HepG2 (cell line): ENCODE measurements around the gene PLK5. TPM values are rescaled to one million over a fixed set of nuclear protein-coding genes. Genes with fewer than 3 reads are reported as not detected.

Experiments used
- ARID4A ChIP-seq: sonication (generic); formaldehyde crosslinking; IDR thresholded peaks from 2 replicates; pipeline ENCODE4 v1.5.0; 2020; ENCODE audit warnings: mild to moderate bottlenecking, missing genetic modification reagents, borderline replicate concordance
- CENPX ChIP-seq: sonication (generic); formaldehyde crosslinking; IDR thresholded peaks from 2 replicates; pipeline ENCODE4 v1.9.0; 2021; ENCODE audit warnings: mild to moderate bottlenecking, missing genetic modification reagents, moderate library complexity
- GATAD2A ChIP-seq: IDR thresholded peaks from 2 replicates; pipeline ENCODE4 v1.6.1; 2016
- HIC2 ChIP-seq: sonication (generic); formaldehyde crosslinking; IDR thresholded peaks from 2 replicates; pipeline ENCODE4 v1.9.0; 2022; ENCODE audit warnings: low read depth, missing genetic modification reagents
- NFKBIZ ChIP-seq: IDR thresholded peaks from 2 replicates; pipeline ENCODE4 v1.6.1; 2018; ENCODE audit warnings: missing genetic modification reagents, missing compliant biosample characterization
- PAWR ChIP-seq: sonication (generic); formaldehyde crosslinking; IDR thresholded peaks from 2 replicates; pipeline ENCODE4 v1.4.0; 2020; ENCODE audit warnings: missing genetic modification reagents, mild to moderate bottlenecking, borderline replicate concordance
- RFXANK ChIP-seq: IDR thresholded peaks from 2 replicates; pipeline ENCODE4 v1.6.1; 2016
- ZMYM3 ChIP-seq: sonication (generic); formaldehyde crosslinking; IDR thresholded peaks from 2 replicates; pipeline ENCODE4 v1.5.1; 2020; ENCODE audit warnings: mild to moderate bottlenecking, missing genetic modification reagents
- ZNF33B ChIP-seq: sonication (generic); formaldehyde crosslinking; IDR thresholded peaks from 2 replicates; pipeline ENCODE4 v1.5.1; 2020; ENCODE audit warnings: mild to moderate bottlenecking, missing genetic modification reagents
- ZNF572 ChIP-seq: sonication (generic); formaldehyde crosslinking; IDR thresholded peaks from 2 replicates; pipeline ENCODE4 v1.5.1; 2020; ENCODE audit warnings: mild to moderate bottlenecking, missing genetic modification reagents
- ZNF776 ChIP-seq: sonication (generic); formaldehyde crosslinking; IDR thresholded peaks from 2 replicates; pipeline ENCODE4 v1.4.0; 2020; ENCODE audit warnings: mild to moderate bottlenecking, missing genetic modification reagents
- polyA plus RNA-seq, 8 experiments: library from polyadenylated mRNA; depleted of rRNA in 3 of 8; stranded (reverse) in 7 of 8; unstranded in 1 of 8; fragments of >200 nt; fragmentation: Illumina TruSeq in 4 of 8; extraction: Trizol in 4 of 8; gene quantifications; 2 replicates each; pipeline versions ENCODE4 v1.2.1 to v1.2.3, GENCODE V29; 2011 to 2016; ENCODE audit warnings: low read depth in 4 of 8, missing spikeins in 1 of 8, mixed read lengths in 1 of 8; ENCODE audit not compliant: insufficient read depth in 1 of 8
- total RNA-seq, 5 experiments: library from RNA; depleted of rRNA; stranded (reverse); fragments of >200 nt; fragmentation: Illumina TruSeq; extraction: Trizol; gene quantifications; 2 replicates each; pipeline ENCODE4 v1.2.3, GENCODE V29; 2016; ENCODE audit warnings: low read depth in 1 of 5
- TF ChIP-seq, protein P1 (sequence below): IDR thresholded peaks from 2 replicates; pipeline ENCODE4 v1.6.1; 2016; ENCODE audit warnings: low read depth, missing genetic modification reagents, missing compliant biosample characterization
- TF ChIP-seq, protein P2 (sequence below): sonication (generic); formaldehyde crosslinking; IDR thresholded peaks from 2 replicates; pipeline ENCODE4 v1.4.0; 2020; ENCODE audit warnings: missing genetic modification reagents, mild to moderate bottlenecking, borderline replicate concordance

The PLK5 gene
- total and polyA plus RNA-seq, 2 of the 13 experiments (the other 11 are each of a cell fraction or from before 2014, with no cell fraction given): not detected

DNA sequence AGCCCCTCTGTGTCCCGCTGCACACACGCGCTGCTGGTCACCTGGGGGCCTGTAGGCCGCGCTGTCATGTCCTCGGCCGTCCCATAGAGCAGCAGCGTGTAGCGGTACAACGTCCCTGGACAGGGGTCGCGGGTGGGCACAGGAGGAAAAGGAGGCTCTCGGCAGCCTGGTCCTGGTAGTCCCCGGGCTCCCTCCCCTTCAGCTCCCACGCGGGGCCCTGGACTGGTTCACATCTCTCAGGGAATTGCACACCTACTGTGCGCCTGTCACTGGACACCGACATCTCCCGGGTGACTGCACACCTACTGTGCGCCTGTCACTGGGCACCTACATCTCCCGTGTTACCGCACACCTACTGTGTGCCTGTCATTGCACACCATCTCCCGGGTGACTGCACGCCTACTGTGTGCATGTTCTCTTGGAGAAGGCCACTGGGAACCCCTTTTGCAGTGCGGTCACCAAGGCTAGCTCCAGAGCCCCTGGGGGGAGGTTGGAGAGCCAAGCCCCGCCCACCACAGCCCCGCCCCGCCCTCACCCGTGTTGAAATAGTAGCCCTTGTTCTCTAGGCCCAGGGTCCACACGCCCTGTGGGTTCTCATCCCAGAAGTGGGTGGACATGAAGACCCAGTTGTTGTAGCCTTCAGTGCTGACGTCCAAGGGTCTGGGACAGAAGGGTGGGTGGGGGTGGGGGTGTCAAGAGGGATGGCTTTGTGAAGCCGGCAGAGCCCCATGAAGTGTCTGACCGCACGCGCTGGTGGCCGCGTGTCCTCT, 41.3 kb upstream of the PLK5 start (continued):
- TF ChIP-seq ARID4A: no peak
- TF ChIP-seq RFXANK (CRISPR knock-in tag): no peak
- no peak for TF ChIP-seq ZNF33B
- TF ChIP-seq ZNF572: no peak
- TF ChIP-seq, protein P1, sequence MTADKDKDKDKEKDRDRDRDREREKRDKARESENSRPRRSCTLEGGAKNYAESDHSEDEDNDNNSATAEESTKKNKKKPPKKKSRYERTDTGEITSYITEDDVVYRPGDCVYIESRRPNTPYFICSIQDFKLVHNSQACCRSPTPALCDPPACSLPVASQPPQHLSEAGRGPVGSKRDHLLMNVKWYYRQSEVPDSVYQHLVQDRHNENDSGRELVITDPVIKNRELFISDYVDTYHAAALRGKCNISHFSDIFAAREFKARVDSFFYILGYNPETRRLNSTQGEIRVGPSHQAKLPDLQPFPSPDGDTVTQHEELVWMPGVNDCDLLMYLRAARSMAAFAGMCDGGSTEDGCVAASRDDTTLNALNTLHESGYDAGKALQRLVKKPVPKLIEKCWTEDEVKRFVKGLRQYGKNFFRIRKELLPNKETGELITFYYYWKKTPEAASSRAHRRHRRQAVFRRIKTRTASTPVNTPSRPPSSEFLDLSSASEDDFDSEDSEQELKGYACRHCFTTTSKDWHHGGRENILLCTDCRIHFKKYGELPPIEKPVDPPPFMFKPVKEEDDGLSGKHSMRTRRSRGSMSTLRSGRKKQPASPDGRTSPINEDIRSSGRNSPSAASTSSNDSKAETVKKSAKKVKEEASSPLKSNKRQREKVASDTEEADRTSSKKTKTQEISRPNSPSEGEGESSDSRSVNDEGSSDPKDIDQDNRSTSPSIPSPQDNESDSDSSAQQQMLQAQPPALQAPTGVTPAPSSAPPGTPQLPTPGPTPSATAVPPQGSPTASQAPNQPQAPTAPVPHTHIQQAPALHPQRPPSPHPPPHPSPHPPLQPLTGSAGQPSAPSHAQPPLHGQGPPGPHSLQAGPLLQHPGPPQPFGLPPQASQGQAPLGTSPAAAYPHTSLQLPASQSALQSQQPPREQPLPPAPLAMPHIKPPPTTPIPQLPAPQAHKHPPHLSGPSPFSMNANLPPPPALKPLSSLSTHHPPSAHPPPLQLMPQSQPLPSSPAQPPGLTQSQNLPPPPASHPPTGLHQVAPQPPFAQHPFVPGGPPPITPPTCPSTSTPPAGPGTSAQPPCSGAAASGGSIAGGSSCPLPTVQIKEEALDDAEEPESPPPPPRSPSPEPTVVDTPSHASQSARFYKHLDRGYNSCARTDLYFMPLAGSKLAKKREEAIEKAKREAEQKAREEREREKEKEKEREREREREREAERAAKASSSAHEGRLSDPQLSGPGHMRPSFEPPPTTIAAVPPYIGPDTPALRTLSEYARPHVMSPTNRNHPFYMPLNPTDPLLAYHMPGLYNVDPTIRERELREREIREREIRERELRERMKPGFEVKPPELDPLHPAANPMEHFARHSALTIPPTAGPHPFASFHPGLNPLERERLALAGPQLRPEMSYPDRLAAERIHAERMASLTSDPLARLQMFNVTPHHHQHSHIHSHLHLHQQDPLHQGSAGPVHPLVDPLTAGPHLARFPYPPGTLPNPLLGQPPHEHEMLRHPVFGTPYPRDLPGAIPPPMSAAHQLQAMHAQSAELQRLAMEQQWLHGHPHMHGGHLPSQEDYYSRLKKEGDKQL (CRISPR knock-in tag): no peak
- no peak for TF ChIP-seq GATAD2A (CRISPR knock-in tag)
- TF ChIP-seq, protein P2, sequence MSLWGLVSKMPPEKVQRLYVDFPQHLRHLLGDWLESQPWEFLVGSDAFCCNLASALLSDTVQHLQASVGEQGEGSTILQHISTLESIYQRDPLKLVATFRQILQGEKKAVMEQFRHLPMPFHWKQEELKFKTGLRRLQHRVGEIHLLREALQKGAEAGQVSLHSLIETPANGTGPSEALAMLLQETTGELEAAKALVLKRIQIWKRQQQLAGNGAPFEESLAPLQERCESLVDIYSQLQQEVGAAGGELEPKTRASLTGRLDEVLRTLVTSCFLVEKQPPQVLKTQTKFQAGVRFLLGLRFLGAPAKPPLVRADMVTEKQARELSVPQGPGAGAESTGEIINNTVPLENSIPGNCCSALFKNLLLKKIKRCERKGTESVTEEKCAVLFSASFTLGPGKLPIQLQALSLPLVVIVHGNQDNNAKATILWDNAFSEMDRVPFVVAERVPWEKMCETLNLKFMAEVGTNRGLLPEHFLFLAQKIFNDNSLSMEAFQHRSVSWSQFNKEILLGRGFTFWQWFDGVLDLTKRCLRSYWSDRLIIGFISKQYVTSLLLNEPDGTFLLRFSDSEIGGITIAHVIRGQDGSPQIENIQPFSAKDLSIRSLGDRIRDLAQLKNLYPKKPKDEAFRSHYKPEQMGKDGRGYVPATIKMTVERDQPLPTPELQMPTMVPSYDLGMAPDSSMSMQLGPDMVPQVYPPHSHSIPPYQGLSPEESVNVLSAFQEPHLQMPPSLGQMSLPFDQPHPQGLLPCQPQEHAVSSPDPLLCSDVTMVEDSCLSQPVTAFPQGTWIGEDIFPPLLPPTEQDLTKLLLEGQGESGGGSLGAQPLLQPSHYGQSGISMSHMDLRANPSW (CRISPR knock-in tag): no peak
- no peak for TF ChIP-seq CENPX
- no peak for TF ChIP-seq PAWR (CRISPR knock-in tag)
- no peak for TF ChIP-seq ZNF776 (CRISPR knock-in tag)
- no peak for TF ChIP-seq NFKBIZ (CRISPR knock-in tag)
- TF ChIP-seq HIC2 (CRISPR knock-in tag): 0 out of 2 replicates have a peak, but pooled peaks have one; percentile 51
- TF ChIP-seq ZMYM3: peak; percentile 60; the same call in 1 of the 2 replicates
